Heart left ventricle (tissue), 13 donors: ENCODE measurements around the gene PMEPA1.

ENCODE experiments used
- POLR2A ChIP-seq, 2 donors: fragments of 450-650 bp; IDR thresholded peaks; one replicate each; pipeline ENCODE4 v1.6.1; 2017; ENCODE audit warnings: antibody characterized with exemption in 2 of 2, mild to moderate bottlenecking in 2 of 2, moderate library complexity in 2 of 2
- TF ChIP-seq, protein P1 (sequence below), 12 donors: fragments of 200-600 bp; sonication (generic) in 4 of 12; IDR thresholded peaks; one replicate each; pipeline versions ENCODE4 v1.5.0 to v1.8.0; 2018 to 2022; ENCODE audit warnings: antibody characterized with exemption in 12 of 12, mild to moderate bottlenecking in 5 of 12
- donor health status: ischemic (EF 13 %, LVEDD 7.1; RV severe dilation, severe dysfunction).
- donor health status: DM: no; HTN: yes; CAD: no.
- donor health status: DM: no; HTN: no; CAD: no.
- donor health status: ischemic (EF 25% LVEDD 6.9; RV normal size, moderate dysfunction).
- donor health status: ischemic (EF 25% LVEDD 5.7; RV mildly dilated, moderate dysfunction).
- donor health status: ischemic (EF 35%, LVEDD 5.7; RV mildly dilated, moderate dysfunction).
- donor health status: nonischemic (EF 11% LVEDD 7.7; RV severe dilation, severe dysfunction).
- donor health status: DM: yes; HTN: yes; CAD: no.
- donor health status: PGD.
- donor health status: ischemic (EF 29% LVEDD 5.4; RV normal size, mild dysfunction).
- donor health status: nonischemic (EF 23%, LVEDD 6.1; RV moderate dilation, normal function).

DNA sequence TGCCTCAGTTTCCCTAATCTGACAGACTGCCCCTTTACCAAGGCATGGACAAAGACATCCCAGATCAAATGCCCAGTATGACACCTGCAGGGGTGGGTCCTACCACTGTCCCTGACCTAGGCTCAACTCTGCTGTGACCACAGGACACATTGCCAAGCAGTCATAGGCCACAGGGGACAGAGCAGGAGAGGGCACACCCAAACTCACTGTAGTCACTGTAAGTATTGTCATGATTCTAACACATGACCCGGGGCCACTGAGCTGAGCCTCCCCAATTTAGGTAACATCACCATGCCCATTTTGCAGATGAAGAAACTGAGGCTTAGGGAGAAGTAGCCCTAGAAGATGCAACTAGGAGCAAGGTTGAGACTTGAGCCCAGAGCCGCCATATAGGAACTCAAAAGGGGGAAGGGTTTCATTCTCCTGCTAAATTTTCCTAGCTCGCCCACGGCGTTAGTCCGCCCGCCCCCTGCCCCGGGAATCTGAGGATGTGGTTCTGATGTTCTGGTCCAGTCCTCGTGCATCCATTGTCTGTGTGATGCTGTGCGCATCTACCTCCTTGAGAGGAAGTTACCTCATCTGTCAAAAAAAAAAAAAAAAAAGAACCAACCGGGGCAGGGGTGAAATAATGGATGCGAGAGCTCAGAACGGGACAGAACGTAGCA, 44.8 kb downstream of the PMEPA1 start:
- TF ChIP-seq, protein P1, sequence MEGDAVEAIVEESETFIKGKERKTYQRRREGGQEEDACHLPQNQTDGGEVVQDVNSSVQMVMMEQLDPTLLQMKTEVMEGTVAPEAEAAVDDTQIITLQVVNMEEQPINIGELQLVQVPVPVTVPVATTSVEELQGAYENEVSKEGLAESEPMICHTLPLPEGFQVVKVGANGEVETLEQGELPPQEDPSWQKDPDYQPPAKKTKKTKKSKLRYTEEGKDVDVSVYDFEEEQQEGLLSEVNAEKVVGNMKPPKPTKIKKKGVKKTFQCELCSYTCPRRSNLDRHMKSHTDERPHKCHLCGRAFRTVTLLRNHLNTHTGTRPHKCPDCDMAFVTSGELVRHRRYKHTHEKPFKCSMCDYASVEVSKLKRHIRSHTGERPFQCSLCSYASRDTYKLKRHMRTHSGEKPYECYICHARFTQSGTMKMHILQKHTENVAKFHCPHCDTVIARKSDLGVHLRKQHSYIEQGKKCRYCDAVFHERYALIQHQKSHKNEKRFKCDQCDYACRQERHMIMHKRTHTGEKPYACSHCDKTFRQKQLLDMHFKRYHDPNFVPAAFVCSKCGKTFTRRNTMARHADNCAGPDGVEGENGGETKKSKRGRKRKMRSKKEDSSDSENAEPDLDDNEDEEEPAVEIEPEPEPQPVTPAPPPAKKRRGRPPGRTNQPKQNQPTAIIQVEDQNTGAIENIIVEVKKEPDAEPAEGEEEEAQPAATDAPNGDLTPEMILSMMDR (IDR thresholded peaks at IDR 0.05): no peak
- no peak for TF ChIP-seq POLR2A (IDR thresholded peaks at IDR 0.05)
